Peyer's patch (tissue), 4 donors: ENCODE data around the gene ARHGAP24.

Experiments used
- POLR2A ChIP-seq, 2 donors: fragments of 450-650 bp; IDR thresholded peaks; one replicate each; pipeline ENCODE4 v1.5.1; 2017; ENCODE audit warnings: antibody characterized with exemption in 2 of 2, mild to moderate bottlenecking in 2 of 2, moderate library complexity in 2 of 2
- TF ChIP-seq, protein P1 (sequence below), 6 experiments: fragments of 450-650 bp in 4 of 6; fragments of 200-600 bp in 2 of 6; sonication (generic) in 1 of 6; IDR thresholded peaks; one replicate each; pipeline ENCODE4 v1.5.1; 2017 to 2019; ENCODE audit warnings: antibody characterized with exemption in 6 of 6, mild to moderate bottlenecking in 3 of 6, moderate library complexity in 1 of 6

DNA sequence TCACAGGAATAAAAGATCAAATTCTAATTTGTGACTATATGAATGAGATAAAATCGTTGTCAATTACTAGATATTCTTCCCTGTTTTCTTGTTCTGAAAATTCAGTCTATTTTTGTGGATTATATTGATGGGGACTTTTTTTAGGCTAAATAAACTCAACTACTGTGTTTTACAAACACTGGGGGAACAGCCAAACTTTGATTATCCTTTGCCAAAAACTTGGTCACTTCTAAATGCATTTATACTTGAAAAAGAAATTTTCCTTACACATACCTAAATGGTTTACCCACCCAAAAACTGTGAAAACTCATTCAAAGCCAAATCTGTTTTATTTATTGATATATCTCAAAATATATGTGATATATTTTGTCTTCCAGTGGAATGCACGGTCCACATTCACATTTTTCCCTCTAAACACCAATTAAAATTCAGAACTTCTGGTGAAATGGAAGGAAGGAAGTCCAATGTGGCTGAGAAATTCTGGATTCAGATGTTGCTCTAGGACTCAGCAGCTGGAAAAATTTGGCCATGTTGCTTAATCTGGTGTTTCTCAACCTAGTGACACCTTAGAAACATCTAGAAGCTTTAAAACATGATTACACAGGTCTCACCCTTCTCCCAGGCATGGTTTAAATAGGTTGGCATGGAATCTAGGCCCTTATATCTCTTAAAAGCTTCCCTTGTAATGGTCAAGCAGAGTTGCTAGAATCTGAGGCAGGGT is 28.6 kb upstream of the ARHGAP24 start:
- TF ChIP-seq, protein P1, sequence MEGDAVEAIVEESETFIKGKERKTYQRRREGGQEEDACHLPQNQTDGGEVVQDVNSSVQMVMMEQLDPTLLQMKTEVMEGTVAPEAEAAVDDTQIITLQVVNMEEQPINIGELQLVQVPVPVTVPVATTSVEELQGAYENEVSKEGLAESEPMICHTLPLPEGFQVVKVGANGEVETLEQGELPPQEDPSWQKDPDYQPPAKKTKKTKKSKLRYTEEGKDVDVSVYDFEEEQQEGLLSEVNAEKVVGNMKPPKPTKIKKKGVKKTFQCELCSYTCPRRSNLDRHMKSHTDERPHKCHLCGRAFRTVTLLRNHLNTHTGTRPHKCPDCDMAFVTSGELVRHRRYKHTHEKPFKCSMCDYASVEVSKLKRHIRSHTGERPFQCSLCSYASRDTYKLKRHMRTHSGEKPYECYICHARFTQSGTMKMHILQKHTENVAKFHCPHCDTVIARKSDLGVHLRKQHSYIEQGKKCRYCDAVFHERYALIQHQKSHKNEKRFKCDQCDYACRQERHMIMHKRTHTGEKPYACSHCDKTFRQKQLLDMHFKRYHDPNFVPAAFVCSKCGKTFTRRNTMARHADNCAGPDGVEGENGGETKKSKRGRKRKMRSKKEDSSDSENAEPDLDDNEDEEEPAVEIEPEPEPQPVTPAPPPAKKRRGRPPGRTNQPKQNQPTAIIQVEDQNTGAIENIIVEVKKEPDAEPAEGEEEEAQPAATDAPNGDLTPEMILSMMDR (IDR thresholded peaks at IDR 0.05), result no peak
- no peak for TF ChIP-seq POLR2A (IDR thresholded peaks at IDR 0.05)
